Measurements from ENCODE around the gene VPS51.

The VPS51 gene

GRCh38 chr11:65095974-65096806, at the start of gene VPS51:
TSS of gene VPS51 (plus strand) at chr11:65096214. CDS start at chr11:65096251, 37 bp downstream.
- peak within 1 kb of the TSS; percentile 65 for H3K4me3 ChIP-seq (ENCODE audit: low read depth, low read length)
- TF ChIP-seq, protein P1, sequence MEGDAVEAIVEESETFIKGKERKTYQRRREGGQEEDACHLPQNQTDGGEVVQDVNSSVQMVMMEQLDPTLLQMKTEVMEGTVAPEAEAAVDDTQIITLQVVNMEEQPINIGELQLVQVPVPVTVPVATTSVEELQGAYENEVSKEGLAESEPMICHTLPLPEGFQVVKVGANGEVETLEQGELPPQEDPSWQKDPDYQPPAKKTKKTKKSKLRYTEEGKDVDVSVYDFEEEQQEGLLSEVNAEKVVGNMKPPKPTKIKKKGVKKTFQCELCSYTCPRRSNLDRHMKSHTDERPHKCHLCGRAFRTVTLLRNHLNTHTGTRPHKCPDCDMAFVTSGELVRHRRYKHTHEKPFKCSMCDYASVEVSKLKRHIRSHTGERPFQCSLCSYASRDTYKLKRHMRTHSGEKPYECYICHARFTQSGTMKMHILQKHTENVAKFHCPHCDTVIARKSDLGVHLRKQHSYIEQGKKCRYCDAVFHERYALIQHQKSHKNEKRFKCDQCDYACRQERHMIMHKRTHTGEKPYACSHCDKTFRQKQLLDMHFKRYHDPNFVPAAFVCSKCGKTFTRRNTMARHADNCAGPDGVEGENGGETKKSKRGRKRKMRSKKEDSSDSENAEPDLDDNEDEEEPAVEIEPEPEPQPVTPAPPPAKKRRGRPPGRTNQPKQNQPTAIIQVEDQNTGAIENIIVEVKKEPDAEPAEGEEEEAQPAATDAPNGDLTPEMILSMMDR (IDR thresholded peaks at IDR 0.05; ENCODE audit: borderline replicate concordance, insufficient read depth, low read depth, low read length), result no peak

GRCh38 chr11:65047581-65048422, 48.2 kb upstream of the VPS51 start:
- no peak overlapping the region for H3K4me3 ChIP-seq (ENCODE audit: low read depth, low read length)
- TF ChIP-seq, protein P1 (IDR thresholded peaks at IDR 0.05; ENCODE audit: borderline replicate concordance, insufficient read depth, low read depth, low read length), result no peak

DNA sequence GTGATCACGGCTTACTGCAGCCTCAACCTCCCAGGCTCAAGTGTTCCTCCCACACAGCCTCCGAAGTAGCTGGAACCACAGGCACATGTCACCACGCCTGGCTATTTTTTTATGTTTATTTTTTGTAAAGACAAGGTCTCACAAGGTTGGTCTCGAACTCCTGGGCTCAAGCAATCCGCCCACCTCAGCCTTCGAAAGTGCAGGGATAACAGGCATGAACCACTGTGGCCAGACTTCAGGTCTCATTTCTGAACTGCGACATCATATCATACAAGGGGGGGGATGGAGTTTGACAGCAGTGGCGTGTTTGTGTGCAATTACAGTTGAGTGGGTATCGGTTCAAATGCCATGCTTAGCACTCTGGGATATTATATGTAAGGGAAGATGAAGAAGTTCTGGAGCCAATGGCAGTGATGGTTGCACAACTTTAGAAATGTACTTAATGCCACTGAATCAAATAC, 44.6 kb upstream of the VPS51 start:
- TF ChIP-seq, protein P1 (IDR thresholded peaks at IDR 0.05; ENCODE audit: borderline replicate concordance, insufficient read depth, low read depth, low read length), result no peak
- no peak overlapping the region for H3K4me3 ChIP-seq (ENCODE audit: low read depth, low read length)

GRCh38 chr11:65053827-65054508, 42.0 kb upstream of the VPS51 start:
- TF ChIP-seq, protein P1 (IDR thresholded peaks at IDR 0.05; ENCODE audit: borderline replicate concordance, insufficient read depth, low read depth, low read length), result no peak
- no peak overlapping the region for H3K4me3 ChIP-seq (ENCODE audit: low read depth, low read length)

DNA sequence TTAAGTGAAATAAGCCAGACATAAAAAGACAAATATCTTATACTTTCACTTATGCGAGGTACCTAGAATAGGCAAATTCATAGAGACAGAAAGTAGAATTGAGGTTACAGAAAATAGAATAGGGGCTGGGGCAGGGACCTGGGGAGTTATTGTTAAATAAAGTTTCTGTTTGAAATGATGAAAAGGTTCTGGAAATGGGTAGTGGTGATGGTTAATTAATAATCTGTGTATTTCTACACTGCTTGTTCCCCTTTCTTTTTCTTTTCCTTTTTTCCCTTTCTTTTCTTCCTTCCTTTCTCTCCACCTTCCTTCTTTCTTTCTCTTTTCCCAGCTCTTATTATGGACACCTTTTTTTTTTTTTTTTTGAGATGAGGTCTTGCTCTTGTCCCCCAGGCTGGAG, 40.5 kb upstream of the VPS51 start:
- TF ChIP-seq, protein P1 (IDR thresholded peaks at IDR 0.05; ENCODE audit: borderline replicate concordance, insufficient read depth, low read depth, low read length), result no peak
- H3K4me3 ChIP-seq (ENCODE audit: low read depth, low read length), result no peak overlapping the region

GRCh38 chr11:65056999-65057398, 39.0 kb upstream of the VPS51 start:
- TF ChIP-seq, protein P1 (IDR thresholded peaks at IDR 0.05; ENCODE audit: borderline replicate concordance, insufficient read depth, low read depth, low read length), result no peak
- no peak overlapping the region for H3K4me3 ChIP-seq (ENCODE audit: low read depth, low read length)

Data from GM12875 (cell line).